H1 (cell line): Measurements from ENCODE around the gene SAMD9L. TPM values are rescaled to one million over a fixed set of nuclear protein-coding genes. Genes with fewer than 3 reads are reported as not detected.

Experiments used
- CTCF ChIA-PET: fragments of 300-600 bp; sonication (Branson Sonifier 250); formaldehyde crosslinking; loops from one replicate; lab custom pipeline; 2021; ENCODE audit not compliant: partially characterized antibody; lab: Charles Lee
- POLR2A ChIA-PET: fragments of 300-600 bp; sonication (Branson Sonifier 250); formaldehyde crosslinking; loops from one replicate; lab custom pipeline; 2021; ENCODE audit warnings: inconsistent platforms; ENCODE audit not compliant: partially characterized antibody; lab: Charles Lee
- DNase-seq, 2 experiments: peaks; one replicate each; pipeline versions ENCODE4 v3.0.0 to v3.0.0-alpha.2; 2010 to 2022; ENCODE audit warnings: low spot score in 2 of 2, low read depth in 1 of 2, mixed read lengths in 1 of 2
- FAIRE-seq: peaks from 2 replicates; lab custom pipeline; 2011; peaks lifted over from hg19 to GRCh38; lab: Jason Lieb, UNC
- H2AFZ ChIP-seq: 2 replicates; pipeline ENCODE4 v1.8.1; 2012; ENCODE audit warnings: low read length, inconsistent platforms
- H2AK5ac ChIP-seq: 2 replicates; pipeline ENCODE4 v1.6.1; 2013; ENCODE audit warnings: low read depth, low read length
- H2BK120ac ChIP-seq: replicated peaks from 2 replicates; pipeline ENCODE3; 2013; ENCODE audit warnings: low read depth, low read length, inconsistent platforms
- H2BK12ac ChIP-seq: 2 replicates; pipeline ENCODE4 v1.6.1; 2013; ENCODE audit warnings: low read depth, low read length
- H2BK15ac ChIP-seq: 2 replicates; pipeline ENCODE4 v1.6.1; 2013; ENCODE audit warnings: low read length
- H2BK20ac ChIP-seq: 2 replicates; pipeline ENCODE4 v1.6.1; 2013; ENCODE audit warnings: low read length
- H2BK5ac ChIP-seq: 2 replicates; pipeline ENCODE4 v1.6.1; 2013; ENCODE audit warnings: low read depth, low read length
- H3K14ac ChIP-seq: 2 replicates; pipeline ENCODE4 v1.6.1; 2013; ENCODE audit warnings: inconsistent platforms; ENCODE audit not compliant: insufficient read length
- H3K18ac ChIP-seq: 2 replicates; pipeline ENCODE4 v1.6.1; 2013; ENCODE audit warnings: low read length; ENCODE audit errors: extremely low read depth
- H3K23ac ChIP-seq: 2 replicates; pipeline ENCODE4 v1.6.1; 2013; ENCODE audit warnings: inconsistent platforms; ENCODE audit not compliant: insufficient read length
- H3K23me2 ChIP-seq: 2 replicates; pipeline ENCODE4 v1.6.1; 2013; ENCODE audit warnings: low read depth, low read length
- H3K27ac ChIP-seq: 2 replicates; pipeline ENCODE4 v1.6.1; 2011; ENCODE audit warnings: low read depth, low read length, inconsistent platforms
- H3K27me3 ChIP-seq, 4 experiments: replicated peaks in 1 of 4; 1 replicate in 1 of 4; 2 replicates in 3 of 4; pipeline versions ENCODE4 v1.6.1 to v1.8.1; 2011 to 2013; ENCODE audit warnings: low read length in 3 of 4, mild to moderate bottlenecking in 3 of 4, inconsistent platforms in 2 of 4, mixed read lengths in 2 of 4, moderate library complexity in 1 of 4; ENCODE audit not compliant: control insufficient read depth in 3 of 4, insufficient read depth in 3 of 4; ENCODE audit errors: extremely low read depth in 1 of 4
- H3K36me3 ChIP-seq, 4 experiments: 2 replicates each; pipeline versions ENCODE4 v1.6.1 to v1.8.1; 2011 to 2013; ENCODE audit warnings: mild to moderate bottlenecking in 4 of 4, low read length in 3 of 4, moderate library complexity in 2 of 4, control low read depth in 1 of 4, inconsistent platforms in 1 of 4; ENCODE audit not compliant: insufficient read depth in 4 of 4, control insufficient read depth in 2 of 4
- H3K4ac ChIP-seq: replicated peaks from 2 replicates; pipeline ENCODE3; 2013; ENCODE audit warnings: low read length, low read depth, mixed read lengths, inconsistent platforms; ENCODE audit not compliant: insufficient read length
- H3K4me1 ChIP-seq, 4 experiments: replicated peaks in 1 of 4; 1 replicate in 1 of 4; 2 replicates in 3 of 4; pipeline versions ENCODE4 v1.6.1 to v1.8.1; 2011 to 2013; ENCODE audit warnings: low read length in 3 of 4, inconsistent platforms in 2 of 4, mixed read lengths in 1 of 4; ENCODE audit not compliant: insufficient read depth in 4 of 4, control insufficient read depth in 3 of 4
- H3K4me2 ChIP-seq, 2 experiments: 2 replicates each; pipeline versions ENCODE4 v1.6.1 to v1.8.1; 2011 to 2013; ENCODE audit warnings: low read depth in 2 of 2, low read length in 2 of 2, control low read depth in 1 of 2, inconsistent platforms in 1 of 2, mild to moderate bottlenecking in 1 of 2; ENCODE audit not compliant: insufficient read depth in 1 of 2
- H3K4me3 ChIP-seq, 4 experiments: fragments of 200-600, 300-600 bp in 1 of 4; sonication (generic), shearing (Covaris generic), sonication (Bioruptor Twin) in 1 of 4; 2 replicates each; pipeline versions ENCODE4 v1.5.1 to v1.8.1; 2011 to 2016; ENCODE audit warnings: low read length in 4 of 4, low read depth in 3 of 4, control low read depth in 2 of 4, inconsistent platforms in 2 of 4, mild to moderate bottlenecking in 2 of 4, mixed read lengths in 1 of 4, moderate library complexity in 1 of 4; ENCODE audit not compliant: insufficient read depth in 2 of 4; ENCODE audit errors: extremely low read depth in 1 of 4
- H3K56ac ChIP-seq: replicated peaks from 2 replicates; pipeline ENCODE3; 2013; ENCODE audit warnings: low read depth, mild to moderate bottlenecking, mixed read lengths, low read length, inconsistent platforms; ENCODE audit not compliant: insufficient read length
- H3K79me1 ChIP-seq: 2 replicates; pipeline ENCODE4 v1.6.1; 2013; ENCODE audit warnings: low read depth, low read length, control low read depth
- H3K79me2 ChIP-seq, 2 experiments: 2 replicates each; pipeline versions ENCODE4 v1.6.1 to v1.8.1; 2012 to 2013; ENCODE audit warnings: low read length in 2 of 2, mild to moderate bottlenecking in 2 of 2, inconsistent platforms in 1 of 2; ENCODE audit not compliant: insufficient read depth in 2 of 2, control insufficient read depth in 1 of 2
- H3K9ac ChIP-seq, 4 experiments: replicated peaks in 1 of 4; 1 replicate in 1 of 4; 2 replicates in 3 of 4; pipeline versions ENCODE4 v1.6.1 to v1.8.1; 2011 to 2013; ENCODE audit warnings: low read depth in 3 of 4, low read length in 3 of 4, control low read depth in 2 of 4, mild to moderate bottlenecking in 2 of 4, moderate library complexity in 2 of 4, inconsistent platforms in 1 of 4; ENCODE audit errors: extremely low read depth in 1 of 4
- H3K9me3 ChIP-seq, 2 experiments: 2 replicates each; pipeline versions ENCODE4 v1.6.1 to v1.8.1; 2012 to 2013; ENCODE audit warnings: mild to moderate bottlenecking in 2 of 2, moderate library complexity in 2 of 2, control low read depth in 1 of 2, inconsistent platforms in 1 of 2, low read depth in 1 of 2, low read length in 1 of 2, mixed read lengths in 1 of 2; ENCODE audit not compliant: insufficient read depth in 2 of 2
- H4K20me1 ChIP-seq, 2 experiments: replicated peaks in 1 of 2; 2 replicates each; pipeline versions ENCODE3 to v1.8.1; 2011 to 2013; ENCODE audit warnings: inconsistent platforms in 2 of 2, low read length in 2 of 2, mild to moderate bottlenecking in 1 of 2; ENCODE audit not compliant: insufficient read depth in 2 of 2, control insufficient read depth in 1 of 2
- H4K5ac ChIP-seq: 2 replicates; pipeline ENCODE4 v1.6.1; 2013; ENCODE audit warnings: low read length, low read depth, mixed read lengths, inconsistent platforms; ENCODE audit not compliant: insufficient read length
- H4K8ac ChIP-seq: 2 replicates; pipeline ENCODE4 v1.8.0; 2013; ENCODE audit warnings: mild to moderate bottlenecking, moderate library complexity, low read length, inconsistent platforms; ENCODE audit not compliant: insufficient read depth; ENCODE audit errors: extremely low read depth
- H4K91ac ChIP-seq: replicated peaks from 2 replicates; pipeline ENCODE3; 2013; ENCODE audit warnings: low read length, mixed read lengths, inconsistent platforms; ENCODE audit not compliant: insufficient read length
- ASH2L ChIP-seq: fragments of 200-600, 300-600 bp; sonication (generic); IDR thresholded peaks from one replicate; pipeline ENCODE4 v1.7.1; 2017; ENCODE audit warnings: low read length
- CBX5 ChIP-seq: fragments of 300-800, 300-1000 bp; sonication (generic); IDR thresholded peaks from 2 replicates; pipeline ENCODE4 v1.7.1; 2016; ENCODE audit warnings: antibody characterized with exemption, low read length, low read depth
- CHD2 ChIP-seq: IDR thresholded peaks from 2 replicates; pipeline ENCODE4 v1.6.1; 2012; ENCODE audit warnings: low read length, improper control_type of control experiment
- CREB1 ChIP-seq: IDR thresholded peaks from 2 replicates; pipeline ENCODE4 v1.6.1; 2012; ENCODE audit warnings: inconsistent platforms
- EGR1 ChIP-seq: IDR thresholded peaks from 2 replicates; pipeline ENCODE4 v1.6.1; 2011; ENCODE audit warnings: low read depth, low read length, borderline replicate concordance
- GABPA ChIP-seq: IDR thresholded peaks from 2 replicates; pipeline ENCODE4 v1.6.1; 2011; ENCODE audit warnings: mild to moderate bottlenecking, low read length, moderate library complexity, borderline replicate concordance; ENCODE audit not compliant: insufficient read depth
- KDM4A ChIP-seq: IDR thresholded peaks from one replicate; pipeline ENCODE4 v1.7.1; 2012; ENCODE audit warnings: low read depth, mild to moderate bottlenecking, moderate library complexity, low read length, inconsistent platforms; ENCODE audit not compliant: severe bottlenecking
- KDM5A ChIP-seq: fragments of 200-600 bp; IDR thresholded peaks from 2 replicates; pipeline ENCODE4 v1.7.1; 2012; ENCODE audit warnings: mild to moderate bottlenecking, low read length, inconsistent platforms, mixed read lengths
- MAFK ChIP-seq: IDR thresholded peaks from 2 replicates; pipeline ENCODE4 v1.6.1; 2012; ENCODE audit warnings: low read depth, mild to moderate bottlenecking, improper control_type of control experiment, low read length
- POLR2AphosphoS5 ChIP-seq: IDR thresholded peaks from 2 replicates; pipeline ENCODE4 v1.6.1; 2011; ENCODE audit warnings: low read depth, low read length
- RBBP5 ChIP-seq: IDR thresholded peaks from 2 replicates; pipeline ENCODE4 v1.7.1; 2012; ENCODE audit warnings: low read depth, mild to moderate bottlenecking, inconsistent platforms, low read length, moderate library complexity, borderline replicate concordance
- RXRA ChIP-seq: IDR thresholded peaks from 2 replicates; pipeline ENCODE4 v1.6.1; 2011; ENCODE audit warnings: low read depth, mild to moderate bottlenecking, low read length, moderate library complexity; ENCODE audit not compliant: insufficient read depth
- SAP30 ChIP-seq: fragments of 300-600 bp; sonication (generic); IDR thresholded peaks from 2 replicates; pipeline ENCODE4 v1.7.1; 2012; ENCODE audit warnings: low read length, moderate library complexity, mild to moderate bottlenecking, inconsistent platforms; ENCODE audit not compliant: insufficient read depth, insufficient replicate concordance
- USF2 ChIP-seq: IDR thresholded peaks from 2 replicates; pipeline ENCODE4 v1.6.1; 2011; ENCODE audit warnings: low read length, improper control_type of control experiment
- ZNF274 ChIP-seq: IDR thresholded peaks from 2 replicates; pipeline ENCODE4 v1.7.0; 2012; ENCODE audit warnings: low read length, borderline replicate concordance; ENCODE audit errors: extremely low read depth
- WGBS, 2 experiments: shearing (Covaris generic) in 1 of 2; methylation state at CpG; one replicate each; pipeline versions ENCODE4 v1.1.6 to v1.1.7; 2013 to 2015; ENCODE audit warnings: low lambda C conversion rate in 2 of 2, mixed read lengths in 2 of 2, inconsistent platforms in 1 of 2, low coverage in 1 of 2, missing lambda C conversion rate in 1 of 2; ENCODE audit not compliant: insufficient replicate concordance in 2 of 2, insufficient coverage in 1 of 2, insufficient read length in 1 of 2; ENCODE audit errors: extremely low coverage in 1 of 2, missing lambda C conversion rate in 1 of 2; 5-methylcytosine and 5-hydroxymethylcytosine counted together
- polyA plus RNA-seq, 7 experiments: library from polyadenylated mRNA; depleted of rRNA in 3 of 7; stranded (reverse) in 5 of 7; unstranded in 2 of 7; fragments of >200 nt in 5 of 7; fragments of 200-250 nt in 2 of 7; gene quantifications; 1 replicate in 5 of 7; 2 replicates in 1 of 7; 4 replicates in 1 of 7; pipeline versions ENCODE4 v1.2.1 to v1.2.3, GENCODE V29; 2011 to 2013; ENCODE audit warnings: missing spikeins in 2 of 7, mixed read lengths in 2 of 7
- total RNA-seq: library from RNA; stranded (reverse); fragmentation: NEBNext Ultra II Directional; extraction: Animal tissue kit (Norgen Biotek cat#: 25700); gene quantifications from 2 replicates; pipeline ENCODE4 v1.2.1, GENCODE V29; 2021

SAMD9L gene
- total and polyA plus RNA-seq, 2 of the 8 experiments (the other 6 are each of a cell fraction or from before 2014, with no cell fraction given), result not detected

- no peaks in the 10 kb centered on the region for H4K20me1 ChIP-seq
- H3K14ac ChIP-seq, result no peak overlapping the region
- no peaks in the 10 kb centered on the region for H3K4me1 ChIP-seq
- H2BK12ac ChIP-seq, result no peak overlapping the region
- no peak overlapping the region for H2AK5ac ChIP-seq
- no peak overlapping the region for H2BK5ac ChIP-seq
- H3K9ac ChIP-seq, result no peak overlapping the region
- H3K27ac ChIP-seq, result no peak overlapping the region
- FAIRE-seq (no peak), DNase-seq (no peak)
- no peak overlapping the region for H4K8ac ChIP-seq
- no peaks in the 10 kb centered on the region for H3K79me1 ChIP-seq
- H3K79me2 ChIP-seq, result no peaks in the 10 kb centered on the region
- H2BK20ac ChIP-seq, result no peak overlapping the region
- 85% methylated on average over 2 of the region's 2 CpGs; no CpG with 5 or more reads in 1 of the 2 experiments for WGBS, 2 experiments
- H3K4me3 ChIP-seq, result no peak overlapping the region
- no peak overlapping the region for H2AFZ ChIP-seq
- H2BK120ac ChIP-seq, result no peak overlapping the region
- no peak overlapping the region for H4K91ac ChIP-seq
- H4K5ac ChIP-seq, result no peak overlapping the region
- ChIA-PET POLR2A (no interaction called here), CTCF (no interaction called here)
- no peak overlapping the region for H2BK15ac ChIP-seq
- no peak overlapping the region for H3K56ac ChIP-seq
- no peaks in the 10 kb centered on the region for H3K36me3 ChIP-seq
- no peak overlapping the region for H3K4me2 ChIP-seq
- H3K23ac ChIP-seq, result no peak overlapping the region
- no peaks in the 10 kb centered on the region for H3K9me3 ChIP-seq
- no peak overlapping the region for H3K18ac ChIP-seq
- H3K27me3 ChIP-seq, result no peaks in the 10 kb centered on the region
- H3K23me2 ChIP-seq, result no peaks in the 10 kb centered on the region
- no peak overlapping the region for H3K4ac ChIP-seq
- TF ChIP-seq SAP30, result no peak
- TF ChIP-seq RBBP5, result no peak
- no peak for TF ChIP-seq EGR1
- TF ChIP-seq CHD2, result no peak
- no peak for TF ChIP-seq ZNF274
- no peak for TF ChIP-seq CREB1
- TF ChIP-seq USF2, result no peak
- TF ChIP-seq MAFK, result no peak
- TF ChIP-seq RXRA, result no peak
- no peak for TF ChIP-seq CBX5
- no peak for TF ChIP-seq GABPA
- no peak for TF ChIP-seq KDM5A
- TF ChIP-seq POLR2AphosphoS5, result no peak
- no peak for TF ChIP-seq KDM4A
- TF ChIP-seq ASH2L, result no peak
Measured at GRCh38 chr7:93164766-93165165, 16.6 kb upstream of the SAMD9L start.
